NB4 (cell line): ENCODE data around the gene SETD9.

Source experiments
- DNase-seq: peaks from one replicate; pipeline ENCODE4 v3.0.0; 2010; ENCODE audit warnings: low read depth
- H3K4me3 ChIP-seq: one replicate; pipeline ENCODE4 v1.5.1; 2011; ENCODE audit warnings: mild to moderate bottlenecking, low read depth, low read length, moderate library complexity
- MYC ChIP-seq: IDR thresholded peaks from 2 replicates; pipeline ENCODE4 v1.6.1; 2011; ENCODE audit warnings: low read depth, low read length
- POLR2A ChIP-seq: IDR thresholded peaks from 2 replicates; pipeline ENCODE4 v1.6.1; 2011; ENCODE audit warnings: mild to moderate bottlenecking; ENCODE audit not compliant: insufficient read length; ENCODE audit errors: extremely low read depth
- TF ChIP-seq, protein P1 (sequence below): IDR thresholded peaks from one replicate; pipeline ENCODE4 v1.5.1; 2012; ENCODE audit warnings: low read depth, low read length
- TF ChIP-seq, protein P2 (sequence below): IDR thresholded peaks from 2 replicates; pipeline ENCODE4 v1.6.1; 2011; ENCODE audit warnings: low read depth, low read length

Gene SETD9, protein sequence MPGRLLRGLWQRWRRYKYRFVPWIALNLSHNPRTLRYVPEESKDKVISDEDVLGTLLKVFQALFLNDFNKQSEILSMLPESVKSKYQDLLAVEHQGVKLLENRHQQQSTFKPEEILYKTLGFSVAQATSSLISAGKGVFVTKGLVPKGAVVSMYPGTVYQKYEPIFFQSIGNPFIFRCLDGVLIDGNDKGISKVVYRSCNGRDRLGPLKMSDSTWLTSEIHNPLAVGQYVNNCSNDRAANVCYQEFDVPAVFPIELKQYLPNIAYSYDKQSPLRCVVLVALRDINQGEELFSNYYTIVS

DNA sequence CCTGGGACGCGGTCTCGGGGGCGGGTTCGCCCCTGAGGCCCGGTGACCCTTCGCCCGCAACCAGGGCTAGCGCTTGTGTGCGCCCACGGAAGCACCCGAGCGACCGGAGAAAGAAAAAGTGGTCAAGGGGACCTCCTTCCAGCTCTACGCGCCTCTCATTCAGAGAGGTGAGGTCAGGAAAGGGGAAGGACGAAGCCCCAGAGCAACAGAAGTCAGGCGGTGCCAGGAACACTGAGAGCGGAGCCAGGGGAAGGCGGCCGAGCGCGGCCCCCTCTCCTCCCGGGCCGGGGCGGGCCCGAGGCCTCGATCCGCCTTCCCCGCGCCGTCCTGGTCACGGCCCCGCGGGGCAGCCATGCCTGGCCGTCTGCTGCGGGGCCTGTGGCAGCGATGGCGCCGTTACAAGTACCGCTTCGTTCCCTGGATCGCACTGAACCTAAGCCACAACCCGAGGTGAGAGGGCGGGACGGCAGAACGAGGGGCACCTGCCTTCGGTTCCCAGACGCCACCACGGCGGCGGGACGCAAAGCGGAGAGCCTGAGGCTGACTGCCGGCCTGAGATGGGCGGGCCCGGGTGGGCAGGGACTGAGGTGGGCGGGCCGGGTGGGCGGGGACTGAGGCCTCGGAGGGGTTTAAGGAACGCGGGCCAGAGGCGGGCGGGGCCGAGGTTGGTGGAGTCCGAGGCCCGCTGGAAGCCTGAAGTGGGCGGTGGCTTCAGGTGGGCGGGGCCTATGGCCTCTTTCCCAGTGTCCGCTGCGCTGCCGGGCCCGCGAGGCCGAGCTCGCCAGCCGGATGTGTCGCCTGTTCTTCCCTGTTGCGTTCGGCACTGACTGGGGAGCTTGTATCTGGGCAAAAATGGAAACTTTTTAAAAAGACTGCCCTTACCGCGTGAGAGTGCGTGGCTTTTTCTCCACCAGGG is at the start of gene SETD9:
TSS of gene SETD9 (plus strand) at position 303 of the 916 bp plus-strand sequence. CDS start at position 353, 50 bp downstream.
- DNase-seq = peak; percentile 97
- TF ChIP-seq, protein P1, sequence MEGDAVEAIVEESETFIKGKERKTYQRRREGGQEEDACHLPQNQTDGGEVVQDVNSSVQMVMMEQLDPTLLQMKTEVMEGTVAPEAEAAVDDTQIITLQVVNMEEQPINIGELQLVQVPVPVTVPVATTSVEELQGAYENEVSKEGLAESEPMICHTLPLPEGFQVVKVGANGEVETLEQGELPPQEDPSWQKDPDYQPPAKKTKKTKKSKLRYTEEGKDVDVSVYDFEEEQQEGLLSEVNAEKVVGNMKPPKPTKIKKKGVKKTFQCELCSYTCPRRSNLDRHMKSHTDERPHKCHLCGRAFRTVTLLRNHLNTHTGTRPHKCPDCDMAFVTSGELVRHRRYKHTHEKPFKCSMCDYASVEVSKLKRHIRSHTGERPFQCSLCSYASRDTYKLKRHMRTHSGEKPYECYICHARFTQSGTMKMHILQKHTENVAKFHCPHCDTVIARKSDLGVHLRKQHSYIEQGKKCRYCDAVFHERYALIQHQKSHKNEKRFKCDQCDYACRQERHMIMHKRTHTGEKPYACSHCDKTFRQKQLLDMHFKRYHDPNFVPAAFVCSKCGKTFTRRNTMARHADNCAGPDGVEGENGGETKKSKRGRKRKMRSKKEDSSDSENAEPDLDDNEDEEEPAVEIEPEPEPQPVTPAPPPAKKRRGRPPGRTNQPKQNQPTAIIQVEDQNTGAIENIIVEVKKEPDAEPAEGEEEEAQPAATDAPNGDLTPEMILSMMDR = no peak
- TF ChIP-seq POLR2A (peak; percentile 96), MYC (peak; percentile 85)
- TF ChIP-seq, protein P2, sequence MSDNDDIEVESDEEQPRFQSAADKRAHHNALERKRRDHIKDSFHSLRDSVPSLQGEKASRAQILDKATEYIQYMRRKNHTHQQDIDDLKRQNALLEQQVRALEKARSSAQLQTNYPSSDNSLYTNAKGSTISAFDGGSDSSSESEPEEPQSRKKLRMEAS = peak; percentile 74
- H3K4me3 ChIP-seq = peak within 1 kb of the TSS; percentile 91

DNA sequence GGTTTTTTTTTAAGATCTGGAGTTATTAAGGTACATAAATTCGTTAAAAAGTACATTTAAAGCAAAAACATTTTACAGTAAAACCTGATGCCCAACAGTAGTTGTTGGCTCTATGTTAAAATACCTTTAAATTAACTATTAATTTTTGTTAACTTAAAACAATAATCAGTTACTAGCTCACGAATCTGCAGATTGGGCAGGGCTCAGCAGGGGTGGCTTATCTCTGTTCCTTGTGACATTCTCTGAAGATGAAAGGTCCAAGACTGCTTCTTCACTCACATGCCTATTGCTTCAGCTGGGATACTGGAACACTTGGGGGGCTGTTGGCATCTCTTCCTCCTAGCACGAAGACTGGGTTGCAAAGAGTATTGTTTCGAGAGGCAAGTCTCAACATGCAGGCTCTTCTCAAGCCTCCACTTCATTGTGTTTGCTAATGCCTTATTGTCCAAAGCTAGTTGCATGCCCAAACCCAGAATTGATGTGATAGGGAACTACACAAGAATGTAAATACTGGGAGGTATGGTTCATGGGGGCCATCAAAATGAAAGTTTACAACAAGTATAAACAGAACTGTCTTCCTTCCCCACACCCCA is 47.4 kb upstream of the SETD9 start:
- no peak overlapping the region for H3K4me3 ChIP-seq
- TF ChIP-seq, protein P1 = no peak
- TF ChIP-seq, protein P2 = no peak
- TF ChIP-seq MYC (no peak), POLR2A (no peak)
- no peak for DNase-seq

DNA sequence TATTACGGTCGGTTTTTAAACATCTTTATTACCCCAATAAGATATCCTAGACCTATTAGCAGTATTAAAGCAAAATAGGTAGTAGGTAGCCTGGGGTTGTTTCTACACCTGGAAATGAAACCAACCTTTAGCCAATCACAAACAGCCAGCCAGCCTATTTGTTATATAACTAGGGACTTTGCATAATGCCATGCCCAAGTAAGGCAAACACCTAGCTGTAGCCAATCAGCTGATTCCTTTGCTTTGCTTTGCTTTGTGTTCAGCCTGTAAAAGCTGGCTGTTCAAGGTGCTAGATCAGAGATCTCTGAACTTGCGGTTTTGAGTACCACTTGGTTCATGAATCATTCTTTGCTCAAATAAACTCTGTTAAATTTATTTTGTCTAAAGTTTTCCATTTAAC is 46.5 kb upstream of the SETD9 start:
- TF ChIP-seq, protein P2 = no peak
- TF ChIP-seq, protein P1 = no peak
- TF ChIP-seq MYC (no peak), POLR2A (no peak)
- DNase-seq = no peak
- H3K4me3 ChIP-seq = no peak overlapping the region

DNA sequence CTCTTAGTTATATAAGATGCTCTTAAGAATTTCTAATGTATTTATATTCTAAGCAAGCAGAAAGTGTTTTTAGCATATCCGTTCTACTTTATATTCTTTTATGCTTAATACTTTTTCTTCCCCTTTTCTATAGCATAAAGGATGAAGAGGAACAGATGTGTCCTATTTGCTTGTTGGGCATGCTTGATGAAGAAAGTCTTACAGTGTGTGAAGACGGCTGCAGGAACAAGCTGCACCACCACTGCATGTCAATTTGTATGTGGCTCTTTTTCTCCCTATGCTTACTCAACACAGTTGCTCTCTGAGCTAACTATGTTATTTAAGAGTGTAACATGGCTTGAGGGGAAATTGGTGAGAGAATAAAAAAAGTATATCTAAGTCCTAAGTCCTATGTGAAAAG is 37.6 kb upstream of the SETD9 start:
- TF ChIP-seq MYC (no peak), POLR2A (no peak)
- TF ChIP-seq, protein P2 = no peak
- TF ChIP-seq, protein P1 = no peak
- no peak for DNase-seq
- H3K4me3 ChIP-seq = no peak overlapping the region

DNA sequence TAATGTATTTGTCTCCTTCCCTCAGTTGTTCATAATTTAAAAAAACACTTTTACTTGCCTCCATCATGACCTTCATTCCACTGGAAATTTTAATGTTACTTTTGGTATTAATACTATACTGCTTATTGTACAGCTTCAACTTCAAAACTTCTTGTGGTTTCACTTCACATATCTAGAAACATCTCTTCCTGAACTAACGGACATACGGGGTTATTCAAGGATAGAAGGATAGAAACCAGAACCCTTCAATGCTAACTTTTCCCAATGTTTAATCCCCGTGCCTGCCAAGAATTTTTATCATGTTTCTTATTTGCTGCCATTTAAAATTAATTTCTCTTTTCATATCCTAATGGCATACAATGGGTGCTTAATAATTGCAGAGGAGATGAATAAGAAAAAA is 36.3 kb upstream of the SETD9 start:
- no peak for DNase-seq
- TF ChIP-seq, protein P2 = no peak
- no peak overlapping the region for H3K4me3 ChIP-seq

DNA sequence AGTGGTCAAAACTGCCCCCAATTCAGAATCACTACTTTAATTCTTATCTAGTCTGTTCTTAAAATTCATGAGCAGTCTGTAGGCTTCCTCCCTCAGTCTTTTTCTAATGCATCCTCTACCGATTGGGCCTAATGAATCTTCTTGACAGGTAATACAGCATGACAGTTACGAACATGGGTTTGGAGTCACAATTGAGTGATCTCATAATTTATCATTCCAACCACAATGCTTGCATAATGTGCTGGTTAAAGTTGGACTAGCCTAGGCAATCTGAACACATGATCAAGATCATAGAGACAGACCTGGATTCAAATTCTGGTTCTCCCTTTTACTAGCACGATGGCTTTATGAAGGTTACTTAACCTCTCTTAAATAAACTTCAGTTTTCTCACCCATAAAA is 33.1 kb upstream of the SETD9 start:
- TF ChIP-seq, protein P2 = no peak
- TF ChIP-seq, protein P1 = no peak
- no peak for TF ChIP-seq MYC
- no peak for TF ChIP-seq POLR2A
- peak; percentile 56 for DNase-seq
- no peak overlapping the region for H3K4me3 ChIP-seq
